ENCODE results near the gene NANOS2.

DNA sequence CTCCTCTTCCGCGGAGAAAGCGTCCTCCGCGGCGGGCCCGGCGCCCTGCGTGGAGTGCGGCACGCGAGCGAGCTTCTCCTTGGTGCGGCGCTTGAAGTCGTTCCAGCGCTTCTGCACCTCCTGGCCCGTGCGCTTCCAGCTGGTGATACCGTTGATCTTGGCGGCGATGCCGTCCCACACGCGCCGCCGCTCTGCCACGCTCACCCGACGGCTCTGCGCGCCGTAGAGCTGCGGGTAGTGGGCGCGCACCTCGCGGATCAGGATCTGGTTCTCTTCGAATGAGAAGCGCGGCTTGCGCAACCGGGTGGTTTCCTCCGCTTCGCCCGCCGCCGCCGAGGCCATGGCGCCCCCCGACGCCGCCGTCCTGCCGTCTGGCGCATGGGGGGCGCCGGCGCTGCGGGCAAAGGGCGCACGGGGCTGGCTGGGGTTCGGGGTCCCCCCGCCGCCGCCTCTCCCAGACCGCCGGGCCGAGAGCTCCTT is 13.1 kb downstream of the NANOS2 start:
- TF ChIP-seq TAF1 (conservative IDR thresholded peaks at IDR 0.05) (no peak), GABPA (IDR thresholded peaks at IDR 0.05 in 1 of 2, conservative IDR thresholded peaks at IDR 0.05 in 1 of 2) (no peak), YY1 (IDR thresholded peaks at IDR 0.05) (no peak), FOXA2 (IDR thresholded peaks at IDR 0.05) (no peak), RAD21 (IDR thresholded peaks at IDR 0.05) (no peak), FOXA1 (IDR thresholded peaks at IDR 0.05) (no peak)
- TF ChIP-seq, protein P1, sequence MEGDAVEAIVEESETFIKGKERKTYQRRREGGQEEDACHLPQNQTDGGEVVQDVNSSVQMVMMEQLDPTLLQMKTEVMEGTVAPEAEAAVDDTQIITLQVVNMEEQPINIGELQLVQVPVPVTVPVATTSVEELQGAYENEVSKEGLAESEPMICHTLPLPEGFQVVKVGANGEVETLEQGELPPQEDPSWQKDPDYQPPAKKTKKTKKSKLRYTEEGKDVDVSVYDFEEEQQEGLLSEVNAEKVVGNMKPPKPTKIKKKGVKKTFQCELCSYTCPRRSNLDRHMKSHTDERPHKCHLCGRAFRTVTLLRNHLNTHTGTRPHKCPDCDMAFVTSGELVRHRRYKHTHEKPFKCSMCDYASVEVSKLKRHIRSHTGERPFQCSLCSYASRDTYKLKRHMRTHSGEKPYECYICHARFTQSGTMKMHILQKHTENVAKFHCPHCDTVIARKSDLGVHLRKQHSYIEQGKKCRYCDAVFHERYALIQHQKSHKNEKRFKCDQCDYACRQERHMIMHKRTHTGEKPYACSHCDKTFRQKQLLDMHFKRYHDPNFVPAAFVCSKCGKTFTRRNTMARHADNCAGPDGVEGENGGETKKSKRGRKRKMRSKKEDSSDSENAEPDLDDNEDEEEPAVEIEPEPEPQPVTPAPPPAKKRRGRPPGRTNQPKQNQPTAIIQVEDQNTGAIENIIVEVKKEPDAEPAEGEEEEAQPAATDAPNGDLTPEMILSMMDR (IDR thresholded peaks at IDR 0.05; ENCODE audit: low read depth, low read length, missing input control): no peak
- TF ChIP-seq, protein P2, sequence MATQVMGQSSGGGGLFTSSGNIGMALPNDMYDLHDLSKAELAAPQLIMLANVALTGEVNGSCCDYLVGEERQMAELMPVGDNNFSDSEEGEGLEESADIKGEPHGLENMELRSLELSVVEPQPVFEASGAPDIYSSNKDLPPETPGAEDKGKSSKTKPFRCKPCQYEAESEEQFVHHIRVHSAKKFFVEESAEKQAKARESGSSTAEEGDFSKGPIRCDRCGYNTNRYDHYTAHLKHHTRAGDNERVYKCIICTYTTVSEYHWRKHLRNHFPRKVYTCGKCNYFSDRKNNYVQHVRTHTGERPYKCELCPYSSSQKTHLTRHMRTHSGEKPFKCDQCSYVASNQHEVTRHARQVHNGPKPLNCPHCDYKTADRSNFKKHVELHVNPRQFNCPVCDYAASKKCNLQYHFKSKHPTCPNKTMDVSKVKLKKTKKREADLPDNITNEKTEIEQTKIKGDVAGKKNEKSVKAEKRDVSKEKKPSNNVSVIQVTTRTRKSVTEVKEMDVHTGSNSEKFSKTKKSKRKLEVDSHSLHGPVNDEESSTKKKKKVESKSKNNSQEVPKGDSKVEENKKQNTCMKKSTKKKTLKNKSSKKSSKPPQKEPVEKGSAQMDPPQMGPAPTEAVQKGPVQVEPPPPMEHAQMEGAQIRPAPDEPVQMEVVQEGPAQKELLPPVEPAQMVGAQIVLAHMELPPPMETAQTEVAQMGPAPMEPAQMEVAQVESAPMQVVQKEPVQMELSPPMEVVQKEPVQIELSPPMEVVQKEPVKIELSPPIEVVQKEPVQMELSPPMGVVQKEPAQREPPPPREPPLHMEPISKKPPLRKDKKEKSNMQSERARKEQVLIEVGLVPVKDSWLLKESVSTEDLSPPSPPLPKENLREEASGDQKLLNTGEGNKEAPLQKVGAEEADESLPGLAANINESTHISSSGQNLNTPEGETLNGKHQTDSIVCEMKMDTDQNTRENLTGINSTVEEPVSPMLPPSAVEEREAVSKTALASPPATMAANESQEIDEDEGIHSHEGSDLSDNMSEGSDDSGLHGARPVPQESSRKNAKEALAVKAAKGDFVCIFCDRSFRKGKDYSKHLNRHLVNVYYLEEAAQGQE (IDR thresholded peaks at IDR 0.05): no peak
- TF ChIP-seq, protein P3, sequence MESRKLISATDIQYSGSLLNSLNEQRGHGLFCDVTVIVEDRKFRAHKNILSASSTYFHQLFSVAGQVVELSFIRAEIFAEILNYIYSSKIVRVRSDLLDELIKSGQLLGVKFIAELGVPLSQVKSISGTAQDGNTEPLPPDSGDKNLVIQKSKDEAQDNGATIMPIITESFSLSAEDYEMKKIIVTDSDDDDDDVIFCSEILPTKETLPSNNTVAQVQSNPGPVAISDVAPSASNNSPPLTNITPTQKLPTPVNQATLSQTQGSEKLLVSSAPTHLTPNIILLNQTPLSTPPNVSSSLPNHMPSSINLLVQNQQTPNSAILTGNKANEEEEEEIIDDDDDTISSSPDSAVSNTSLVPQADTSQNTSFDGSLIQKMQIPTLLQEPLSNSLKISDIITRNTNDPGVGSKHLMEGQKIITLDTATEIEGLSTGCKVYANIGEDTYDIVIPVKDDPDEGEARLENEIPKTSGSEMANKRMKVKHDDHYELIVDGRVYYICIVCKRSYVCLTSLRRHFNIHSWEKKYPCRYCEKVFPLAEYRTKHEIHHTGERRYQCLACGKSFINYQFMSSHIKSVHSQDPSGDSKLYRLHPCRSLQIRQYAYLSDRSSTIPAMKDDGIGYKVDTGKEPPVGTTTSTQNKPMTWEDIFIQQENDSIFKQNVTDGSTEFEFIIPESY (IDR thresholded peaks at IDR 0.05): no peak
- TF ChIP-seq, protein P4, sequence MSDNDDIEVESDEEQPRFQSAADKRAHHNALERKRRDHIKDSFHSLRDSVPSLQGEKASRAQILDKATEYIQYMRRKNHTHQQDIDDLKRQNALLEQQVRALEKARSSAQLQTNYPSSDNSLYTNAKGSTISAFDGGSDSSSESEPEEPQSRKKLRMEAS (IDR thresholded peaks at IDR 0.05): no peak
